Measurements from ENCODE around the gene GFRAL.
A peak's percentile ranks its signal among the peaks of the same experiment; 100 is the strongest.

GFRAL gene

GRCh38 chr6:55299286-55299985 is 27.8 kb upstream of the GFRAL start:
- no peak overlapping the region for H3K4me3 ChIP-seq (replicated peaks; ENCODE audit: low read depth, low read length)
- TF ChIP-seq, protein P1, sequence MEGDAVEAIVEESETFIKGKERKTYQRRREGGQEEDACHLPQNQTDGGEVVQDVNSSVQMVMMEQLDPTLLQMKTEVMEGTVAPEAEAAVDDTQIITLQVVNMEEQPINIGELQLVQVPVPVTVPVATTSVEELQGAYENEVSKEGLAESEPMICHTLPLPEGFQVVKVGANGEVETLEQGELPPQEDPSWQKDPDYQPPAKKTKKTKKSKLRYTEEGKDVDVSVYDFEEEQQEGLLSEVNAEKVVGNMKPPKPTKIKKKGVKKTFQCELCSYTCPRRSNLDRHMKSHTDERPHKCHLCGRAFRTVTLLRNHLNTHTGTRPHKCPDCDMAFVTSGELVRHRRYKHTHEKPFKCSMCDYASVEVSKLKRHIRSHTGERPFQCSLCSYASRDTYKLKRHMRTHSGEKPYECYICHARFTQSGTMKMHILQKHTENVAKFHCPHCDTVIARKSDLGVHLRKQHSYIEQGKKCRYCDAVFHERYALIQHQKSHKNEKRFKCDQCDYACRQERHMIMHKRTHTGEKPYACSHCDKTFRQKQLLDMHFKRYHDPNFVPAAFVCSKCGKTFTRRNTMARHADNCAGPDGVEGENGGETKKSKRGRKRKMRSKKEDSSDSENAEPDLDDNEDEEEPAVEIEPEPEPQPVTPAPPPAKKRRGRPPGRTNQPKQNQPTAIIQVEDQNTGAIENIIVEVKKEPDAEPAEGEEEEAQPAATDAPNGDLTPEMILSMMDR (IDR thresholded peaks at IDR 0.05; ENCODE audit: low read length, missing control alignments) = no peak
- no peak for DNase-seq (ENCODE audit: low read depth)

DNA sequence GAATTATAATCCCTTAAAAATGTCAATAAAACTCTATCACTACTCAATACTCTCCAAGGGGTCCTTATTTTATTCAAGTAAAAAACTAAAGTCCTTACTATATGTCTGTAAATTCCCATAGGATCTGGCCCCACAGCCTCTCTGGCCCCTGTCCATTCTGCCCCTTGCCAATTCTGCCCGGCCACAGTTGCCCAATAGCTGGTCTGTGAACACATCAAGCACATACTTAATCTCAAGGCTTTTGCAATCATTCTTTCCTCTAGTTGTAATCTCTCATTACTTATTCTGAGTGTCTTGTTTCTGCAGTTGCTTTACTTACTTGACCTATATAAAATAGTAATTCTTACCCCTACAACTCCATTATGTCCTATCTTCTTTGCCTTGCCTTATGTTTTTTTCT is 22.5 kb upstream of the GFRAL start:
- DNase-seq (ENCODE audit: low read depth) = no peak
- TF ChIP-seq, protein P1 (IDR thresholded peaks at IDR 0.05; ENCODE audit: low read length, missing control alignments) = no peak
- no peak overlapping the region for H3K4me3 ChIP-seq (replicated peaks; ENCODE audit: low read depth, low read length)

DNA sequence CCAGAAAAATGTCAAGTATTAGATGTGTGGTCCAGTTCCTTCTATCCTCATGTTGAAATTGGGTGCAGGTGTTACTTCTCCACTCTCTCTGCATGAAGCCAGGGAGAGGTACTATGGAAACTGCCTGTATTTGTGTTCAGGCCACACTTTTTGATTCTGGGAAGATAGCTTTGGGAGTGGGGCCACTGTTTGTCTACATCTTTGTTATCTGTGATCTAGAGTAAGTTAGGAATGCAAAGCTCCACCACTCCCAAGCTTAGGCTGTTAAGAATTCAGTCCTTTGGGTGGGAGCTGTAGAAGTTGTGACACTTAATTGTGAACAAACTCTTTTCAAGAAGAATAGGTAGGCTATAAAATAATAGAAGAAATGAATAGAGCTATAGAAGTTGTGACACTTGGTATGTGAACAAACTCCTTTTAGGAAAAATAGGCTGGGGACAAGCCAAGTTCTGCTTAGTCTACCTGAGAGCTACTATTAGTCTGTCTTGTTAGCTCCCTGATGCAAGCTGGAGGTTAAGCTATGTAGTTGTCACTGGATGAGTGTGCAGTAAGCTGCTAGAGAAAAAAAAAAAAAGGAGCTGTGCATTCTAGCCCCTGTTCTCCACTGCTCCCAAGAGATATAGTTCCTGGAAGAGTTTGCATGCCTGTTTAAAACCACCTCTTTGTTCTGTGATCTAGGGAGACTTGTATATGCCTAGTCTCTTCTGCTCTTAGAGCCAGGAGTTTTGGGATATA is 7.1 kb upstream of the GFRAL start:
- DNase-seq (ENCODE audit: low read depth) = no peak
- no peak overlapping the region for H3K4me3 ChIP-seq (replicated peaks; ENCODE audit: low read depth, low read length)
- TF ChIP-seq, protein P1 (IDR thresholded peaks at IDR 0.05; ENCODE audit: low read length, missing control alignments) = no peak

- TF ChIP-seq, protein P1 (IDR thresholded peaks at IDR 0.05; ENCODE audit: low read length, missing control alignments) = no peak
- no peak for DNase-seq (ENCODE audit: low read depth)
- H3K4me3 ChIP-seq (replicated peaks; ENCODE audit: low read depth, low read length) = no peak overlapping the region
Measured at GRCh38 chr6:55320696-55321086, 6.6 kb upstream of the GFRAL start.

- TF ChIP-seq, protein P1 (IDR thresholded peaks at IDR 0.05; ENCODE audit: low read length, missing control alignments) = no peak
- no peak overlapping the region for H3K4me3 ChIP-seq (replicated peaks; ENCODE audit: low read depth, low read length)
- no peak for DNase-seq (ENCODE audit: low read depth)
Measured at GRCh38 chr6:55377150-55377549, 49.9 kb downstream of the GFRAL start.

- DNase-seq (ENCODE audit: low read depth) = peak; percentile 44
- TF ChIP-seq, protein P1 (IDR thresholded peaks at IDR 0.05; ENCODE audit: low read length, missing control alignments) = no peak
- no peak overlapping the region for H3K4me3 ChIP-seq (replicated peaks; ENCODE audit: low read depth, low read length)
Measured at GRCh38 chr6:55379471-55379870, 52.2 kb downstream of the GFRAL start.

Measured in fibroblast of pulmonary artery (primary cell).